BJ (cell line): ENCODE measurements around the gene ITFG2. TPM values are rescaled to one million over a fixed set of nuclear protein-coding genes. Genes with fewer than 3 reads are reported as not detected.

Experiments
- CTCF ChIA-PET: fragments of 350-600 bp; formaldehyde crosslinking; extraction: SDS; loops from one replicate; lab custom pipeline; 2021; ENCODE audit warnings: antibody characterized with exemption, inconsistent platforms; lab: Yijun Ruan, JAX
- POLR2A ChIA-PET: fragments of 300-600 bp; sonication (Branson Sonifier 250); formaldehyde crosslinking; extraction: SDS; loops from one replicate; lab custom pipeline; 2021; ENCODE audit warnings: antibody characterized with exemption; lab: Charles Lee
- DNase-seq: peaks from one replicate; pipeline ENCODE4 v3.0.0-alpha.2; 2011; ENCODE audit warnings: low read depth
- H3K27me3 ChIP-seq: 2 replicates; pipeline ENCODE4 v1.6.0; 2011; ENCODE audit warnings: low read length; ENCODE audit not compliant: control insufficient read depth, insufficient read depth
- H3K36me3 ChIP-seq: 2 replicates; pipeline ENCODE4 v1.5.1; 2011; ENCODE audit warnings: low read length; ENCODE audit not compliant: control insufficient read depth, insufficient read depth
- H3K4me3 ChIP-seq: 2 replicates; pipeline ENCODE4 v1.5.1; 2011; ENCODE audit warnings: low read depth, mild to moderate bottlenecking, control low read depth, low read length
- CTCF ChIP-seq: IDR thresholded peaks from 2 replicates; pipeline ENCODE4 v1.5.1; 2011; ENCODE audit warnings: low read depth, mild to moderate bottlenecking, control low read depth, inconsistent platforms, low read length, moderate library complexity; ENCODE audit not compliant: insufficient read depth
- polyA plus RNA-seq: library from polyadenylated mRNA; depleted of rRNA; stranded (reverse); fragments of >200 nt; gene quantifications from 2 replicates; pipeline ENCODE4 v1.2.3, GENCODE V29; 2011

ITFG2 gene
- polyA plus RNA-seq, 1 experiment, result 27.6 TPM

DNA sequence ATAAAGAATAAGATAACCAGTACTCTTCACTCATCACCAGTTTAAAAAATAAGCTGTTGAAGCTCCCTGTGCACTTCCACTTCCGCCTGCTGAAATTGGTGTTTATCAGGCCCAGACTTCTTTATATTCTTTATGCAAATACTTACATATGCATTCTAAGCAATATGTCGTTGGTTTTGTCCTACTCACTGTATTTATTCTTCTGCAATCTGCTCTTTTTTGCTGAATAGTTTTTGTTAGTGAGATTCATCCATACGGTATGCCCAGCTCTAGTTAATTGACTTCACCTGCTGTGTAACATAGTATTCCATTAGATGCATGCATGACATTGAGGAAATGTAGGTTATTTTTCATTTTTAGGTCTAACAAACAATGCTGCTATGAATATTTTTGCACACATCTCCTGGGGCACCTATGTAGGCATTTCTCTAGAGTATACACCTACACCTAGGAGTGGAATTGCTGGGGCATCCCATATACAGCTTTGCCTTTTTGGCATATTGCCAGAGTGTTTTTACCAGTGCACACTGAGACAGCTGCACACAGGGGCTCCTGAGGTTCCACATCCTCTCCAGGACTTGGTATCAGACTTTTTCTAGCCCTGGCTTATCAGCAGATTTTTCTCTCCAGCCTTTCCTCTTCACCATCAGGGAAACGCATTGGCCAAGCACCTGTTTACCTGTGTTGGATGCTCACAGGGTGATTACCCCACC lies 23.4 kb downstream of the ITFG2 start:
- no peaks in the 10 kb centered on the region for H3K36me3 ChIP-seq
- no peak for TF ChIP-seq CTCF
- ChIA-PET CTCF (interaction anchor here (0.6 to 1.9 kb wide), 5 partner anchors 9 to 223 kb away, joined by 3 to 6 read pairs (median 3); no protein-coding TSS in a partner anchor), POLR2A (interaction anchor here (0.5 kb wide), 1 partner anchor 10 kb away, joined by 3 read pairs; no protein-coding TSS in a partner anchor)
- peaks cover 2% of the 10 kb centered on the region for H3K27me3 ChIP-seq
- no peak for DNase-seq
- H3K4me3 ChIP-seq, result no peak overlapping the region

GRCh38 chr12:2836574-2836973 lies 24.1 kb downstream of the ITFG2 start:
- Histone ChIP-seq H3K4me3 (no peak overlapping the region), H3K27me3 (peaks cover 2% of the 10 kb centered on the region), H3K36me3 (no peaks in the 10 kb centered on the region)
- no peak for TF ChIP-seq CTCF
- POLR2A ChIA-PET, result no interaction called here
- CTCF ChIA-PET, result interaction anchor here (1.0 to 1.9 kb wide), 2 partner anchors 8 to 198 kb away, joined by 3 to 6 read pairs; no protein-coding TSS in a partner anchor
- DNase-seq, result no peak

GRCh38 chr12:2841056-2841650 lies 28.7 kb downstream of the ITFG2 start:
- TF ChIP-seq CTCF, result no peak
- no peaks in the 10 kb centered on the region for H3K36me3 ChIP-seq
- ChIA-PET POLR2A (no interaction called here), CTCF (no interaction called here)
- DNase-seq, result no peak
- no peak overlapping the region for H3K4me3 ChIP-seq
- no peaks in the 10 kb centered on the region for H3K27me3 ChIP-seq

- Histone ChIP-seq H3K4me3 (no peak overlapping the region), H3K27me3 (no peaks in the 10 kb centered on the region), H3K36me3 (no peaks in the 10 kb centered on the region)
- DNase-seq, result no peak
- CTCF ChIA-PET, result interaction anchor here (1.0 kb wide), 1 partner anchor 11 kb away, joined by 3 read pairs; no protein-coding TSS in a partner anchor
- no peak for TF ChIP-seq CTCF
- POLR2A ChIA-PET, result no interaction called here
Measured at GRCh38 chr12:2842948-2843347, 30.5 kb downstream of the ITFG2 start.

GRCh38 chr12:2844786-2845185 lies 32.3 kb downstream of the ITFG2 start:
- H3K27me3 ChIP-seq, result no peaks in the 10 kb centered on the region
- no peak for TF ChIP-seq CTCF
- ChIA-PET CTCF (interaction anchor here (0.6 to 3.5 kb wide), 9 partner anchors 9 to 197 kb away, joined by 3 to 27 read pairs (median 4); partner anchors contain the start of gene TEX52), POLR2A (no interaction called here)
- no peak for DNase-seq
- no peaks in the 10 kb centered on the region; the same call in 1 of the 2 replicates for H3K36me3 ChIP-seq
- no peak overlapping the region for H3K4me3 ChIP-seq
